ENCODE measurements around the gene ZNRF3.

Gene ZNRF3

GRCh38 chr22:29071261-29072045, 188.1 kb downstream of the ZNRF3 start:
- H3K27ac ChIP-seq = no peak overlapping the region
- no peak for TF ChIP-seq CTCF (IDR thresholded peaks at IDR 0.05)
- no peak for TF ChIP-seq ZFX (IDR thresholded peaks at IDR 0.05; ENCODE audit: borderline replicate concordance)

DNA sequence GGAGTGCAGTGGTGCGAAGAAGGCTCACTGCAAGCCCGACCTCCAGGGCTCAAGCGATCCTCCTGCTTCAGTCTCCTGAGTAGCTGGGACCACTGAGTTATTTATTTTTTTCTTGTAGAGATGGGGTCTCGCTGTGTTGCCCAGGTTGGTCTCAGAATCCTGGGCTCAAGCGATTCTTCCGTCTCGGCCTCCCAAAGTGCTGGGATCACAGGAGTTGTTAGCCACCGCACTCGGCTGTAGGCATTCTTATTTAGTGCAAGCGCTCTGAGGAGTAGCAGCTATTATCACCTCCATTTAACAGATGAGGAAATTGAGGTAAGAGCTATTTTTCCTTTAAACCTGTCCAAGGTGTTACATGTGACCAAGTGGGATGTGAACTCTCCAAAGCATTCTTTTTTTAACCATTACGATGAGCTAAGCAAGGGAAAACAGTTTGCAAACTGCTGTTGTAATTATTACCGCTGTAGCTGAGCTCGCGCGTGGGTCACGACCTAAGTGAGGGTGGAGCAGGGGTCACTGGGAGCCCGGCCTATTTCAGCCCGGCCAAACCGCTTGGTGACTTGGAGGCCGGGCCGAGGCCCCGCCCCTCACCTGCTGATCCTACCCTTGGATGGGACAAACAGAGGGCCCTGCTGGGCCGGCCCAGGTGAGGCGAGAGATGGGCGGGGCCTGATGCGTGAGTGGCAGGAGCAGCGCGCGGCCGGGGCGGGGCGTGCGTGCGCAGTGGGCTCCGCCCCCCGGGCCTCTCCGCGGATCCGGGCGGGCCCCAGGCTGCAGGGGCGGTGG, 189.0 kb downstream of the ZNRF3 start:
- no peak for TF ChIP-seq CTCF (IDR thresholded peaks at IDR 0.05)
- no peak for TF ChIP-seq ZFX (IDR thresholded peaks at IDR 0.05; ENCODE audit: borderline replicate concordance)

DNA sequence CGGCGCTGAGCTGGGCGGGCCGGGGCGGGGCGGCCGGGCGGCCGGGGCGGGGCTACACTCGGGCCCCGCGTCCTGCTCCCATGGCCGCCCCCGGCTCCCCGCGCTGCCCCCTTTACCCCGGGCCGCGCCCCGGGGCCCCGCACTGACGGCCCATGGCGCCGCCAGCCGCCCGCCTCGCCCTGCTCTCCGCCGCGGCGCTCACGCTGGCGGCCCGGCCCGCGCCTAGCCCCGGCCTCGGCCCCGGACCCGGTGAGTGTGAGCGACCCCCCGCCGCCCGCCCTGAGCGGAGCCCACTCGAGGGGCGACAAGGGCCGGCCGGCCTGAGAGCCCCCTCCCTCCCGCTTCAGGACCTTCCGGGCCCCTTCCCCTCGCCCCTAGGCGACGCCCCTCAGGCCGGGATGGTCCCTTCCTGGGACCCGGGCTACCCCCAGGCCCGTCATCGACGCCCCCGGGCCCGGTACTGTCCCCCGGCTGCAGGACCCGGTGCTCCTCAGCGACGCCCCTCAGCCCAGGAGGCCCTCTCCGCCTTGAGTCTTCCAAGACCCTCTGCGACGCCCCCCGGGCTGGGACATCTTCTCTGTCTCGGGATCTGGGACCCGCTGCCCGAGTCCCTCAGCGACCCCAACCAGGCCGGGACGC, 189.7 kb downstream of the ZNRF3 start, which contains the start of gene KREMEN1:
TSS of gene KREMEN1 (plus strand) at position 57 of the 639 bp plus-strand sequence. CDS start at position 153, 96 bp downstream.
- TF ChIP-seq ZFX (IDR thresholded peaks at IDR 0.05; ENCODE audit: borderline replicate concordance) (no peak), CTCF (IDR thresholded peaks at IDR 0.05) (no peak)

More for the DNA sequence above, 189.0 kb downstream of the ZNRF3 start:
- H3K27ac ChIP-seq = no peak overlapping the region

GRCh38 chr22:29073618-29074275, 190.4 kb downstream of the ZNRF3 start:
- no peak for TF ChIP-seq ZFX (IDR thresholded peaks at IDR 0.05; ENCODE audit: borderline replicate concordance)
- TF ChIP-seq CTCF (IDR thresholded peaks at IDR 0.05) = no peak
- no peak overlapping the region for H3K27ac ChIP-seq

More for the DNA sequence above, 189.7 kb downstream of the ZNRF3 start, which contains the start of gene KREMEN1:
- no peak within 1 kb of the TSS for H3K27ac ChIP-seq

- H3K27ac ChIP-seq = no peak overlapping the region
- TF ChIP-seq CTCF (IDR thresholded peaks at IDR 0.05) (no peak), ZFX (IDR thresholded peaks at IDR 0.05; ENCODE audit: borderline replicate concordance) (no peak)
Observed at GRCh38 chr22:29074276-29074772, 191.0 kb downstream of the ZNRF3 start.

GRCh38 chr22:29078036-29078868, 194.9 kb downstream of the ZNRF3 start:
- no peak overlapping the region for H3K27ac ChIP-seq
- TF ChIP-seq ZFX (IDR thresholded peaks at IDR 0.05; ENCODE audit: borderline replicate concordance) (no peak), CTCF (IDR thresholded peaks at IDR 0.05) (no peak)
